Panc1 (cell line): ENCODE measurements around the gene RALGPS1. TPM values are rescaled to one million over a fixed set of nuclear protein-coding genes. Genes with fewer than 3 reads are reported as not detected.

Source experiments
- ATAC-seq: fragments of 200-7000 bp; cut with Tn5 transposase; 2 replicates; pipeline ENCODE4 v1.9.1; 2020; ENCODE audit warnings: mild to moderate bottlenecking, moderate library complexity
- BruUV-seq: library from RNA; stranded (reverse); fragments of 400-500 nt; replicated peaks from 2 replicates; lab custom pipeline; 2021; lab: Mats Ljungman, UMichigan
- CTCF ChIA-PET: fragments of 300-600 bp; sonication (Branson Sonifier 250); formaldehyde crosslinking; loops from one replicate; lab custom pipeline; 2022; ENCODE audit warnings: antibody characterized with exemption; lab: Charles Lee
- POLR2A ChIA-PET: fragments of 300-600 bp; sonication (Branson Sonifier 250); formaldehyde crosslinking; loops from one replicate; lab custom pipeline; 2022; ENCODE audit warnings: antibody characterized with exemption; lab: Charles Lee
- DNase-seq: peaks from one replicate; pipeline ENCODE4 v3.0.0-alpha.2; 2010; ENCODE audit warnings: low read depth, low spot score
- H3K27ac ChIP-seq: 2 replicates; pipeline ENCODE4 v1.5.1; 2011; ENCODE audit warnings: mild to moderate bottlenecking, low read length, inconsistent platforms
- H3K27me3 ChIP-seq: fragments of 200-500 bp; sonication (Bioruptor generic); 2 replicates; pipeline ENCODE4 v1.6.0; 2014; ENCODE audit warnings: low read length, inconsistent platforms; ENCODE audit not compliant: control insufficient read depth, insufficient read depth
- H3K36me3 ChIP-seq: fragments of 200-500 bp; sonication (Bioruptor generic); 2 replicates; pipeline ENCODE4 v1.5.1; 2014; ENCODE audit warnings: inconsistent platforms, mild to moderate bottlenecking, low read length, moderate library complexity; ENCODE audit not compliant: control insufficient read depth, insufficient read depth
- H3K4me1 ChIP-seq: 2 replicates; pipeline ENCODE4 v1.5.1; 2011; ENCODE audit warnings: inconsistent platforms, mild to moderate bottlenecking, low read length, moderate library complexity; ENCODE audit not compliant: control insufficient read depth, insufficient read depth
- H3K4me3 ChIP-seq, 2 experiments: 2 replicates each; pipeline ENCODE4 v1.5.1; 2011 to 2012; ENCODE audit warnings: low read depth in 2 of 2, low read length in 2 of 2, mild to moderate bottlenecking in 2 of 2, inconsistent platforms in 1 of 2, moderate library complexity in 1 of 2
- H3K9me3 ChIP-seq: fragments of 200-500 bp; sonication (Bioruptor generic); 2 replicates; pipeline ENCODE4 v1.5.1; 2014; ENCODE audit warnings: low read depth, mild to moderate bottlenecking, inconsistent platforms, low read length, moderate library complexity; ENCODE audit not compliant: control insufficient read depth, insufficient read depth
- CTCF ChIP-seq: fragments of 450-650 bp; IDR thresholded peaks from 2 replicates; pipeline ENCODE4 v1.5.1; 2017; ENCODE audit warnings: mild to moderate bottlenecking
- POLR2AphosphoS5 ChIP-seq: IDR thresholded peaks from 2 replicates; pipeline ENCODE4 v1.6.1; 2012; ENCODE audit warnings: mild to moderate bottlenecking, low read depth, low read length, moderate library complexity
- REST ChIP-seq, 2 experiments: IDR thresholded peaks; 2 replicates each; pipeline ENCODE4 v1.6.1; 2011 to 2012; ENCODE audit warnings: low read depth in 2 of 2, control low read depth in 1 of 2, low read length in 1 of 2, mild to moderate bottlenecking in 1 of 2, moderate library complexity in 1 of 2; ENCODE audit not compliant: insufficient read depth in 1 of 2
- SIN3A ChIP-seq: IDR thresholded peaks from 2 replicates; pipeline ENCODE4 v1.6.1; 2012; ENCODE audit warnings: low read depth, mild to moderate bottlenecking, low read length, moderate library complexity, borderline replicate concordance; ENCODE audit not compliant: insufficient read depth
- TCF7L2 ChIP-seq: IDR thresholded peaks from 2 replicates; pipeline ENCODE4 v1.6.1; 2011; ENCODE audit warnings: mild to moderate bottlenecking, low read depth, low read length, inconsistent platforms
- in situ Hi-C: cut with HindIII; loops from 2 replicates; pipeline ENCODE4 v1.10.0; 2016; ENCODE audit warnings: low sequenced_read_pairs, low pct_unique_long_range_greater_than_20kb
- intact Hi-C: fragments of 100-400 bp; cut with micrococcal nuclease; formaldehyde crosslinking; loops from one replicate; pipeline ENCODE4 v1.10.0; 2022; ENCODE audit not compliant: unreplicated experiment
- total RNA-seq: library from RNA; stranded (reverse); gene quantifications from one replicate; pipeline ENCODE4 v1.2.1, GENCODE V29; 2021; ENCODE audit not compliant: unreplicated experiment

Gene RALGPS1
- total RNA-seq, 1 experiment from 2014 or later, result 7.2 TPM

GRCh38 chr9:127229691-127230417, 315.3 kb downstream of the RALGPS1 start:
- H3K36me3 ChIP-seq, result no peaks in the 10 kb centered on the region
- no peak overlapping the region for H3K27ac ChIP-seq
- ATAC-seq (no peak), DNase-seq (no peak)
- CTCF ChIA-PET, result no interaction called here
- peaks cover 3% of the 10 kb centered on the region for H3K4me1 ChIP-seq
- TF ChIP-seq SIN3A (no peak), REST (IDR thresholded peaks at IDR 0.05; ENCODE audit: insufficient read depth in 1 of 2, low read depth in 2 of 2, low read length in 1 of 2) (no peak), POLR2AphosphoS5 (no peak), CTCF (no peak), TCF7L2 (no peak)
- no TSS peak for BruUV-seq
- in situ Hi-C loops, result no loop called here
- H3K27me3 ChIP-seq, result no peaks in the 10 kb centered on the region
- no peaks in the 10 kb centered on the region for H3K9me3 ChIP-seq
- POLR2A ChIA-PET, result no interaction called here
- intact Hi-C loops, result no loop called here
- H3K4me3 ChIP-seq, result no peak overlapping the region

- in situ Hi-C loops, result no loop called here
- no peak overlapping the region for H3K27ac ChIP-seq
- no peak overlapping the region for H3K4me3 ChIP-seq
- H3K9me3 ChIP-seq, result no peaks in the 10 kb centered on the region
- intact Hi-C loops, result no loop called here
- no peak for ATAC-seq
- TF ChIP-seq POLR2AphosphoS5 (no peak), CTCF (no peak), SIN3A (no peak), TCF7L2 (no peak), REST (IDR thresholded peaks at IDR 0.05; ENCODE audit: insufficient read depth in 1 of 2, low read depth in 2 of 2, low read length in 1 of 2) (no peak)
- H3K36me3 ChIP-seq, result no peaks in the 10 kb centered on the region
- ChIA-PET POLR2A (no interaction called here), CTCF (no interaction called here)
- DNase-seq, result no peak
- H3K4me1 ChIP-seq, result peaks cover 1% of the 10 kb centered on the region; the same call in 1 of the 2 replicates
- no TSS peak for BruUV-seq
- H3K27me3 ChIP-seq, result no peaks in the 10 kb centered on the region
Measured at GRCh38 chr9:127231666-127232065, 317.1 kb downstream of the RALGPS1 start.
